Umbilical cord (tissue), 2 donors: ENCODE data around the gene SEC16B. TPM values are rescaled to one million over a fixed set of nuclear protein-coding genes. Genes with fewer than 3 reads are reported as not detected.

ENCODE experiments used
- DNase-seq: peaks from one replicate; pipeline ENCODE4 v3.0.0-alpha.2; 2015; ENCODE audit warnings: low spot score
- total RNA-seq: library from RNA; depleted of rRNA; stranded (reverse); fragments of >200 nt; gene quantifications from one replicate; pipeline ENCODE4 v1.2.3, GENCODE V29; 2014; ENCODE audit warnings: low replicate concordance; ENCODE audit not compliant: insufficient read depth

Gene SEC16B
- total RNA-seq, 1 donor from 2014 or later, result 9.6 TPM

DNA sequence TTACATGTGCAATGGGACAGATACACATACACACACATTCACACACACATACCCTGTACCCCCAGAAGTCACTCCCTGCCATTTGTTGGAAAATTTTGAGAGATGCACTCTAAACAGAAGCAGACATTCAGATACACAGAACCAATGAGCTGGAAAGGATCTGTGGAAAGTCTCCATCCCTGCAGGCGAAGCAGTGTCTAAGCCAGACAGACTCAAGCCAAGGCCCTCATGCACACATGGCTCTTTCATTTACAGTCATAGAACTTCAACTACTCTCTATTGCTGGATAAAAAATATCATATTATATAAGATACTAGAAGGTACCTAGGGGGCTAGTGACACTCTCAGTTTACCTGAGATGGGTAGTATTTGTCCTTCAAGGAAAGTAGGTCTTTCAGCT, 7.3 kb upstream of the SEC16B start:
- no peak for DNase-seq

DNA sequence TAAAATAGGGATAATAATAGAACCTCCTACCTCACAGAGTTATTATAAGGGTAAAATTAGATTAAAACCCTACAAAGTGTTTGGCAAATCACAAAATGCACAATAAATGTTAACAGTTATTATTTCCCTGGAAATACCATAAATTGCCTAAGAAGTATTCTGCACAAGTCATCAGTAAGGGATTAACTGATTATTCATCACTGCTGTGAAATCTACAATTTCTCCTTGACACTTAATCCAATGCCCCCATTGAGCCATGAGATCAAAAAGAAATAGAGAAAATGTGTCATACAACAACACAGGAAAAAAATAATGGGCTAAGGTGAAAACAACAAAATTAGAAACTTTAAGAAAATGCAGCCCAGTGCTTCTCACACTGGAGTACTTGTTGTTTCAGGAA, 6.7 kb upstream of the SEC16B start:
- DNase-seq, result no peak

DNA sequence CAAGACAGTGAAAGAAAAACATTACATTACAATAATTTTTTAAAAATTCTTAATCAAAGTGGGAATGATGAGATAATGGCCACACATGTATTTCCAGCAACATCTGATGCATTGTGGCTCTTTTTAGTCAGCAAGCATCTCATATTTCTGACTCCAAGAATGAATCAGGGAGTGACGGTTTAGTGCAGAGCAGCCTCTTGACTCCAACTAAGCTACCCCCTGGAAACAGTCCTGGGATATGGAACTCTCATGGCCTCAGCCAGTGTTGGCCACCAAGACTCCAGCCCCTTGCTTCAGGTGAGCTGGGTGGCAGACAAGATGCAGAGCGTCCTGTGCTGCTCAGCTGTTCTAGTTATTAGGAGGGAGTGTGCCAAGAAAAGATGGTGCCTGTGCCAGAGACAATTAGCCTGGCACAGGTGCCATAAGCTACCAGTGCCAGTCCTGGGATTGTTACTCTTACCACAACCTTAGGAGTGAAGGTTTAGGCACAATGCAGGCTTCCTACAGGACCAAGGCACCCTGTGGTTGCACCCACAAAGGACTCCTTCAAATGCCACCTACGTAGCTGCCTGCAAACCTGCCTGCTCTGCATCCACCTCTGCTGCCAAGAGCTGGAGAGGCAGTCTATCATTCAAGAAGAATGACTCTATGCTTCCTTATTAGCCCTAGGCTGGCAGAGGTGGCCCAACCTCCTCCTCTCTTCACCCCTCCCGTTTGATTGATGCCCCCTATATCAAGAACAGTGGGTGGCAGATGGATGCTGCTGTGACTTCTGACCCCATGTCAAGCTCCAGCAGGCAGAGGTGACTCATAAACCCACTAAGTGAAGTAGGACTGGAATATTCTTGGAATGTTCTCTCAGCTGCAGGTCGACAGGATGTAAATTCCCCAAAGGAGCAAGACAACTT, 6.0 kb upstream of the SEC16B start:
- no peak for DNase-seq

DNA sequence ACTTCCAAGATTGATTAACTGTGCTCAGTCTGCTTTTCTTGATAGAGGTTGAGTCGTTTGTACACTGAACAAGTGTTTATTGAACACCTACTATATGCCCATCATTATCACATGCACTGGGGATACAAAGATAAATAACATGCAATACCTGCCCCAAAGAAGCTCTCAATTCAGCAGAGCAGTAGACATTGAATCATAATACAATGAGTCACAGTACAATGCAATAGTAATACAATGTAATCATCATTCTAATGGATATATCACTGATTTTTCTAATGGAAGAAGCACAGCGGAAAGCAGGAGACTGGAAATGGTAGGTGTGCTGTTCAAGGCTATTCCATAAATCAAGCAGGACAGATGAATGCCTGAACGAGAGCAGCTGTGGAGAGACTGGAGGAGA, 3.7 kb upstream of the SEC16B start:
- DNase-seq, result no peak

DNA sequence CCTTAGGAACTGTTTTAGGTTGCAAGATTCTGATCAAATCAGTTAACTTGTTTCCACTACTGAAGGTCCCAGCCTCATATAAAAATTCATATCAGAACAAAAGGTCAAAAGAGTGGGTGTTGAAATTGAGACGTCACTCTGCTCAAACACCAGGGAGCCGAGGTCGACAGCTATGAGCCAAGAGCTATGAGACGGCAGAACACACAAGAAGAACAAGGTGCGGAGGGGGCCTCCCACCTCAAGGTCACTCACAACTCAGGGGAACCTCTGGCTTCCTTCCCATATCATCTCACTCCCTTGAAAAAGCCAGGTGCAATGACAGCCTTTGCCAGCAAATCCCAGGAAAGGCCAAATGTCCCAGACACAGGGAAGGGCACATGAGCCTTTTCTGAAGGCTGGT, 749 bp downstream of the SEC16B start:
- DNase-seq, result no peak

DNA sequence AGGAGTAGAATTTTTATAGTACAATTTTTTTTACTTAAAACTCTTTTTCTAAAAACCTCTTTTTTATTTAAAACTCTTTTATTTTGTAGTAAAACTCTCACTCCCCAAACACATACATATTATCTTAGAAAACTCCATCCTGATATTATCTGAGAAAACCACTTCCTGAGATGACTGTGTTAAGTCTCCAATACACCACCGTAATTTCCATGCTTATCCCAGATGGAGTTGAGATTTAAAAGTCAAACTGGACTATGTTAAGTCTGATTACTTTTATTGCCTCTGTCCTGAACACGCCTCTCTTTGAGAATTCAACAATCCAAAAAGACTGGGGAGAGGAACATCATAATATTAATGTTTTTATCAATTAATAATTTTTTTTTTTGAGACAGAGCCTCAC, 3.7 kb downstream of the SEC16B start:
- DNase-seq, result no peak

DNA sequence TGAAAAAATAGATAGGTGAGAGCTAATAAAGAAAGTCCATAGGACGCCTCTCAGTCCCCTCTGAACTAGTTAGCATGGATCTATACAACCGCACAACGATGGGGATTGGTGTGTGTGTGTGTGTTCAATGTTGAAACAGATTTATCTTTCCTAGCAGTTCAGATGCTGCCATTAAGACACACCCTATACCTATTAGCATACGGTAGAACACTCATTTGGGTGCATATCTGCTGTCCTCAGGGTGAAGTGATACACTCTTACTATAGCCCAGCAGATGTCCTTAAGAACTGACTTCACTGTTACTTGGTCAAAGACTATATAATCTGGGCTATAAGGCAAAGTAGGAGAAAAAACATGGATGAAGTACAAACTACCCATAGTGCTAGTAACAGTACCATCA, 4.6 kb downstream of the SEC16B start:
- DNase-seq, result no peak

DNA sequence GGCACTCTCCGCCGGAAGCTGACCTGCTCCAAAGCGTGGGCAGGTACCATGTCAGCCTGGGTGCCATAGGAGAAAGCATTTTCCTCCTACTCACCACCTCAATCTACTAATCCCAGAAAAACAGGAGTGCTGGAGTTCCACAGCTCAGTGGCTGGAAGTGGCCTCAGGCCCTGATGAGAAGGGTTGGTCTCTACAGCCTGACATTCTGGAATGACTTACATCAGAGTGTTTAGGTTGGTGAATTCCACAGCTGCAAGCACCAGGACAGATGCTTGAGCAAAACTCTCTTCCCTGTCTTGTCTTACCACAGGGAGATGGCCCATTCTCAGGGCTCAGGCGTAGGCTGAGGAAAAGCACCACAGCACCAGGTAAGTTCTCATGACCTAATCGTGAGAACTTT, 5.5 kb downstream of the SEC16B start:
- no peak for DNase-seq

DNA sequence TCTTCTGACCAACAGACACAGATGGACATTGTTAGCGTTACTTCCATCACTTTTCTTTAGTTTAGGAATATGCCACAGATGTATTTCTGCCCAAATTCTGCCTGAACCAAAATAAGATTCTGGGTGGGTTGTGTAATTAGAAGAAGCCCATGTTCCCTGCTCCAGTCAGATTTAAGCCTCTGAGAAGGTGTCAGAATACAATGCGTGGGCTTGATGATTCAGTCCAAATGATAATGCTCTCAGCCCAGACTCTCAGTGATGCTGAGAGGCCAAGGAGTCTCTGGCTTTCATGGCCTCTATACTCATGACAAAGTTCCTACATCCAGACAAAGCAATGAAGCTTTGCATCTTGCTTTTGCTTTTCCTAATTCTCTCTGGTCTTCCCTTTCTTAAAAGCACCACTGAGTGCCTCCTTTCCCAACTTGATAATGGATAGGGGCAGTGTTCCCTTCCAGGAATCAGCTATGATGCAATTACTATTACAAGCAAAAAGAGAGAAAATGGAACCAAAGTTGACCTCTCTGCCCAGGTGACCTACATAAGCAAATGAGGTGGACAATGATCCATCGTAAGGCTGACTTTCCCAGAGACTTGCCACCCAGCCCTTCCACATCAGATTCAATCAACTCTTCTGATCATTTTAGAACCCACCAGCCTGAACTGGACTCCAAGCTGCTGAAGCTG, 8.8 kb downstream of the SEC16B start:
- no peak for DNase-seq

DNA sequence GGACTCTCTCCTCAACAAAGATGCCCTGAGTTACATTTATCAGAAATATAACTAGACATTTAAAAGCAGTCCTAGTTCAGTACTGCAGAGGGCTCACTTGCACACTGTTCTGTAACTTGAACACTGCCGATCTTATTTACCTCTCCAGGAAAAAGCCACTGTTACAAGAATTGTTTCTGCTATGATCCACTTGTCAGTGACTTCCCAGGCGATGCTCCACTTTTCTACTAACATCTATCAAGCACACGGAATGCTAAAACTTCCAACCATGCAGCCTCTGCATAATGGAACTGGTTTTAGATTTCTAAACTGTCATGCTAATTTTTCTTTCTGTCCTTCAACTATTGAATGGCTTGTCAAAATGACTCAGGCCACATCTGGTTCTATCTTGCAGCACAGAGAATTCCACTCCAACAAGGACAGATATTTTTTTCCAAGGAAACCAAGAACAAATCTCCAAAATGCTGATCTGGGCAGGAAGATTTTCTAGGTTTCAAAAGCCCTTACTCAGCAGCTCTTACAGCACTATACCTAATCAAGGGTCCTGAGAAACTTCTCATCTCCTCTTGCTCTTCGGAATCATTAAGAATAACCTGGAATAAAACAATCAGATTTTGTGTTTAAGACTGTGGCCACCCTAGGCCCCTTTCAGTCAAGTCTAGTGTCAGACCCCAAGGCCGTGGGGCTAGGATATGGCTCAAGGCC, 9.9 kb downstream of the SEC16B start:
- DNase-seq, result peak; percentile 21

DNA sequence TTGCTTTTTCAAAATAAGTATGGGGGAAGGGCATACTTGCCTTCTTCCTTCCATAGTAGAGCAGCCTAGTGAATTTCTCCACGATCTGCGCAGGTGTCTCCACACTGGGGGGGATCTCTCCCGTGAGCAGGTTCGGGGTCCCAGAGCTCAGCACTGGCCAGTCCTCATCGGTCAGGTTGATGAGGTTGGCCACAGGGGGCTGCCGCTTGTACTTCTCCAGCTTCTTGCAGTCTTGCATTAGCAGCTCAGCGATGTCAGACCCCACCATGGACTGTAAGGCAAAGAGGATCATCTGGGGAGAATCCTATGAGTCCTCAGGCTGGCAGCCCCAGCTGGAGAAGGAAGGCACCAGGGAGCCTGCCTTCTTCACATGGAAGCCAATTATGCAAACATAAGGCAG, 11.8 kb downstream of the SEC16B start:
- DNase-seq, result no peak

DNA sequence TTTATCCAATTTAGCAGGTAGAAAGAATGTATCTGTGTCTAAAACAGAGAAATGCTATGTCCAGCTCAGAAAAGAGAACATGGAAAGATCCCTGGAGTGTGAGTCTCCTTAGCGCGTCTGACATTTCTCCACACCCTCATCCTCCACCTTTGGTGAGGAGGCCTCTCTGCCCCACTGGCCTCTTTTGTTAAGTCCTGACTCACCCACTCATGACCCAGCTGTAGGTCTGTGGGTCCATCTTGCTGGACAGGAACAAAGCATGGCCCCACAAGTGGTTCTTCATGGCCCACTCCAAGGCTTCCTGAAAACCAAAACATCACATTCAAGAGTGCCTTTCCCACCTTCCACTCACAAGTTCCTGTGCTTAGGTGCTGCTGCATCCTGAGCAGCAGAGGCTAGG, 15.8 kb downstream of the SEC16B start:
- no peak for DNase-seq

DNA sequence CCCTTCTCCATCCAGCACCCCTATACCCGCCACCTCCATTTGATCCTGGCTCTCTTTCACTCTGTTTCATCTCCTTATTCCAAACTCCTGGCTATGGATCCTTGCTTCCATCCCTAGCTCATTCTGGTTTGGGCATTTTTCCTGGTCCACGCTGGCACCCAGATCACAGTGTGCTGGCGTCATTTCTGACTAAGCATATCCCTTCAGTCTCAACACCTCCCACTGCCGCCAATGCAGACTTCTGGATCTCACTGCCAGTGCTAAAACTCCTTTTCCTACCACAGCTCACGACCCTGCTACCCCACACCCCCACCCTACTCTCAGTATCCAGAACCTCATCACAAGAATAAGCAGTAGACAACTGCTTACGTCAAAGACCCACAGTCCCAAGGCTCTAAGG, 16.3 kb downstream of the SEC16B start:
- no peak for DNase-seq

DNA sequence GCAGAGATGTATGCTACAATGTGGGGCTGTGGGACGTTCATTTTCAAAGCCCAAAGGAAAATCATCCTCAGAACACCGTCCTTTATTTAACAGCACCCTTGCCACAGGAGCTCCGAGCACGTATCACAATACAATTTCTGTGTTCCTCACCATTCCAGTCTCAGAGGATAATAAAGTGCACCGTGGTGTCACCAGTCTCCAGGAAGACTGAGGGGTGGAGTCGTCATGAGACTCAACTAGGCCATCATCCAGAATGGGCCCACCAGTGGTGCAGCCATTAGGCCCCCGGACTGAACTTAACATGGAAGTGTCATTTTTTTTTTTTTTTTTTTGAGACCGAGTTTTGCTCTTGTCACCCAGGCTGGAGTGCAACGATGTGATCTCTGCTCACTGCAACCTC, 17.2 kb downstream of the SEC16B start:
- no peak for DNase-seq

DNA sequence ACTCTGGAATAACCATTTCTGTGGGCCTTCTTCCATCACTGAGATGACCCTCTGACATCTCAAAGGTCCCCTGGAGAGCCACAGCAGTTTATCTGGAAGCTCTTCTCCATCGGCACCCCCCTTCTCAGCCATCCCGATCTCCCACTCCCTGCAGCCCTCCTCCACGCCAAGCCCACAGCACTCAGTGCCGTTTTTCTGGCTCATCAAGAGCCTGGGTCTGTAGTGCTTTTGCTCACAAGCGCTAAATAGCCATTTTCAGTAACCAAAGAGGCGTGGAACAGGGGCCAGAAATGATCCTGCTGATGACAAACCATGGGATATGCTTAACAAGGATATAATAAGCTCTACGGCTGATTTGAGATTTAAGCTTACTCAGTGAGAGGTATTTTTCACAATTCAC, 17.6 kb downstream of the SEC16B start:
- no peak for DNase-seq

DNA sequence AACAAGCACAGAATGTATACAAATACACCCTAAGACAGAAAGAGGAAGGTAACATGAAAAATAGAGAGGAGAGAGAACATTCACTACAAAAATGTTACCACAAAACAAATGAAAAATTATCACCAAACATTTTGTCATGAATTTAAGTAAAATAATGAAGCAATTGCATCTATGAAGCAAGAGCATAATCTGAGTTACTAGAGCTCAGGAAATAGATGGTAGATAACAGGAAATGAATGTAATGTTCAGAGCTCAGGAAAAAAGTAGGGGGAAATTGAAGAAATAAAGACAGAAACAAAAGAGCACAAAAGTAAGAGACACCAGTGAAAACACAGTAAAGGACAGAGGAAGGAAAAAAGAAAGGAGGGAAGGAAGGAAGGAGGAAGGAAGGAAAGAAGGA, 19.4 kb downstream of the SEC16B start:
- DNase-seq, result no peak

DNA sequence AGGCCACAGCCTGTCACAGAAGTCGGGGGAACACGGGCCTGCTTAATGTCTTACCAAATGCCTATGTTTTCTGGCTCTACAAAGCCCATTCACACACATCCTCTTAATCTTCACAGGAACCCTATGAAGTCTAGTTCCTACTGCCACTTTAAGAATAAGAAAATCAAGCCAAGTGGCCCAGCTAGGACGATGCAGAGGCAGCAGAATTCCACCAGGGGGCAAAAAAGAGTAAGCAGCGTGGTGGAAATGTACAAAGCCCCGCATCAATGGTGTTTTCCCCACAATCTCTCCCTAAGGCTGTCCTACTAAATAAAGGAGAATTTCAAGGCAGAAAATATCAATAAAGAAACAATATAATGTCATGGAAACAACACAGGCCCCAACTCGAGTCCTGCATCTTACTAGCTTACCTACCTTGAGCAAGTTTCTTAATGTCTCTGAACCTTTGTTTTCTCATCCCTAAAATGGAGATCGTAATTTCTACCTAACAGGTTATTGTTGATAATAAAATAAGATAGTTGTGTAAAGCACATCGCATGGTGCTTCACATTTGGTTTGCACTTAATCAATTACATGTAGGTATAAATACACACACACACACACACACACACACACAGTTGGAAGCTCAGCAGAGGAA, 21.4 kb downstream of the SEC16B start:
- DNase-seq, result peak; percentile 82

DNA sequence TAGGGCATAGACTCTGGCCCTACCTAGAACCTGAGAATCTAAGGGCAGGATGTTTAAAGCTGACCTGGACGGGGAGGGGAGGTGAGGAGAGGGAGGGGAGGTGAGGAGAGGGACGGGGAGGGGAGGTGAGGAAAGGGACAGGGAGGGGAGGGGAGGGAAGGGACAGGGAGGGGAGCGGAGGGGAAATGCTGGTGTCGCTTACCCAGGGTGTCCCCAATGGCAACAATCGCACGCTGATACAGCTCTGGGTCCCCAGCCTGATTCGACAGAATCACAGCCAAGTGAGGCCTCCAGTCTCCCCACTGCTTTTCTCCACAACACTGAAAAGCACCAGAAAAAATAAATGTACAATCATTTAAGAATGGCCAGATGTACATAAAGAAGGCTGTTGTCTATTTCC, 22.2 kb downstream of the SEC16B start:
- no peak for DNase-seq

DNA sequence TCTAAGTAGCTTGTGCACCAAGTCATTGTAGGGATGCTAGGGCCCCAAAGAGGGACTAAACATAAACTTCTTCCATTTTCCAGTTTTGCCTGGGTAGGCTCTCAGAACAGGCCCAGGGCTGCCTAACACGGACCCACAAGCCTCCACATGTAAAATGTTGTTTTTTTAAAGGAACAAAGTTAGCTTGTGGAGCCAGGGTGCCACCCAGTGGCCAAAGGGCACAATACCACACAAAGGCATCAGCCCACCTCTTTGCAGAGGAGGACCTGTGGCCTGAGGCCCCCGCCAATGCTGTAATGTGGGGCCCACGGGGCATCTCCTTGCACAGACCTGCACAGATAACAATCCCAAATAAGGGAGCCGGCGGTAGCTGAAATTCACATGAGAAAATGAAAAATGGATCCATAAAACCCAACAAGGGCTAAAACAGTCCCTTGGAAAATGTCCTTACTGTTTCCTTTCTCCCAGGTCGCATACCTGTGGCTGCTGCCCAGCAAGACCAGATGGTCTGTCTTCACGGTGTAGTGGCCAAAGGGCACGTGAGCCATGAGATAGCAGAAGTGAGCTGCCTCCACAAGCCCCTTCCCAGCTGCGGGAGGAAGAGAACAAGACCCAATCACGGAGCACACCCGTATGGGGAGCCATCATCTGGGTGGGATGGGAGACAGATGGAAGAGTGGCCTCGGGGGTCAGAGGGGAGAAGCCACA, 23.8 kb downstream of the SEC16B start:
- DNase-seq, result peak; percentile 71

DNA sequence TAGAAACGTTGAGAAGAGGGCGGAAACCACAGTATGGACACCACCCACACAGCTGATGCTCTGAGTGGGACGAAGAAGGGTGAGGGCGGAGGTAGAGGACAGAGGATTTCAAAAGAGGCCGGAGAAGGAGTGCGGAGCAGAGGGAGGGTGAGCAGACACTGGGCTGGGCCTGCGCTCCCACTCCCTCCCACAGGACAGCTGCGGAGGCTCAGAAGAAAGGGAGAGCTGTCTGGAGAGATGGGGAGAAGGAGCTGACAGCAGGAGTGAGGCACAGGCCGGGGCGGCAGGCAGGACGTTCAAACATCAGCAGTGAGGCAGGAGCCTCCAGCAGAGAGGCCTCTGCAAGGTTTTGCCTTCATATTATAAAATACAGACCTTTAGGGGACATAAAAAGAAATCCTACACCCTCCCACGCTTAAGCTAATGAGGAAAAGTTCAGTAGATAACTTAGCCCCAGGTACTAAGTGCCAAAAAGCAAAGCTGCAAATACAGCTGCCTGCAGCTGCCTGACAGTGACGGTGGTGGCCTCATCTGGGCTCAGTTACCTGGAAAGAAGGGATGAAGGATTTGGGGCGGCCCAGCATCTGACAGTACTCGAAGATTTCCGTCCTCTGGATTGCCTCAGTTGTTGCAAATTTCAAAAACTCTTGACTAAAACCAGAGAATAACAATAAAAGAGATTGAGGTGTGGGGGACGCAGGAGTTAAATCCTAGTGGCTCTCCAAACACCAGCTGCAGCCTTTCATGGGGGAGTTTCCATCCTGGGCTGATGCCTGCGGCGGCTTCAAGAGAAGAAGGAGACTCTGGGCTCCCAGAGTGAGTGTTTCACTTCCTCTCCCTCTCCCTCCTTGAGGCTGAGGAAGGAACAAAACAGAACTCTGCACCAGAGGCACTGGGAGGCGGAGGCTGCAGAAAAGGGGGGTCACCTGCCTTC, 25.6 kb downstream of the SEC16B start:
- DNase-seq, result peak; percentile 89
